Activated naive CD8-positive, alpha-beta T cell (primary cell): ENCODE results near the gene WARS2.

Source experiments
- H3K27ac Mint-ChIP-seq: one replicate; pipeline ENCODE4 v1.8.0; 2021; ENCODE audit warnings: mixed read lengths
- H3K27me3 Mint-ChIP-seq: one replicate; pipeline ENCODE4 v1.8.0; 2021; ENCODE audit warnings: mixed read lengths
- H3K36me3 Mint-ChIP-seq: one replicate; pipeline ENCODE4 v1.8.0; 2021; ENCODE audit warnings: mixed read lengths
- H3K4me1 Mint-ChIP-seq: one replicate; pipeline ENCODE4 v1.8.0; 2021; ENCODE audit warnings: low read depth, mixed read lengths
- H3K4me3 Mint-ChIP-seq: one replicate; pipeline ENCODE4 v1.8.0; 2021; ENCODE audit warnings: mild to moderate bottlenecking, mixed read lengths
- H3K9me3 Mint-ChIP-seq: one replicate; pipeline ENCODE4 v1.8.0; 2021; ENCODE audit warnings: low read depth, mixed read lengths

The WARS2 gene

GRCh38 chr1:119115736-119116135 is 24.7 kb downstream of the WARS2 start:
- no peak overlapping the region for H3K27ac Mint-ChIP-seq
- H3K36me3 Mint-ChIP-seq, result peaks cover 38% of the 10 kb centered on the region
- peaks cover 26% of the 10 kb centered on the region for H3K9me3 Mint-ChIP-seq
- no peaks in the 10 kb centered on the region for H3K27me3 Mint-ChIP-seq
- H3K4me1 Mint-ChIP-seq, result no peaks in the 10 kb centered on the region
- H3K4me3 Mint-ChIP-seq, result no peak overlapping the region

- Mint-ChIP-seq H3K27ac (no peak overlapping the region), H3K4me1 (no peaks in the 10 kb centered on the region), H3K36me3 (peaks cover 36% of the 10 kb centered on the region), H3K27me3 (no peaks in the 10 kb centered on the region), H3K4me3 (no peak overlapping the region), H3K9me3 (peaks cover 23% of the 10 kb centered on the region)
These were observed 25.1 kb downstream of the WARS2 start for GRCh38 chr1:119115311-119115710.

- Mint-ChIP-seq H3K36me3 (peaks cover 32% of the 10 kb centered on the region), H3K27ac (no peak overlapping the region), H3K27me3 (no peaks in the 10 kb centered on the region), H3K9me3 (peaks cover 19% of the 10 kb centered on the region), H3K4me1 (no peaks in the 10 kb centered on the region), H3K4me3 (no peak overlapping the region)
These were observed 25.7 kb downstream of the WARS2 start for GRCh38 chr1:119114786-119115185.

GRCh38 chr1:119112791-119113190 is 27.7 kb downstream of the WARS2 start:
- Mint-ChIP-seq H3K9me3 (peaks cover 22% of the 10 kb centered on the region), H3K4me1 (no peaks in the 10 kb centered on the region), H3K27me3 (no peaks in the 10 kb centered on the region), H3K4me3 (no peak overlapping the region), H3K27ac (no peak overlapping the region), H3K36me3 (peaks cover 30% of the 10 kb centered on the region)

GRCh38 chr1:119112244-119112643 is 28.2 kb downstream of the WARS2 start:
- peaks cover 31% of the 10 kb centered on the region for H3K36me3 Mint-ChIP-seq
- no peak overlapping the region for H3K27ac Mint-ChIP-seq
- no peaks in the 10 kb centered on the region for H3K27me3 Mint-ChIP-seq
- no peak overlapping the region for H3K4me3 Mint-ChIP-seq
- no peaks in the 10 kb centered on the region for H3K4me1 Mint-ChIP-seq
- peaks cover 26% of the 10 kb centered on the region for H3K9me3 Mint-ChIP-seq

DNA sequence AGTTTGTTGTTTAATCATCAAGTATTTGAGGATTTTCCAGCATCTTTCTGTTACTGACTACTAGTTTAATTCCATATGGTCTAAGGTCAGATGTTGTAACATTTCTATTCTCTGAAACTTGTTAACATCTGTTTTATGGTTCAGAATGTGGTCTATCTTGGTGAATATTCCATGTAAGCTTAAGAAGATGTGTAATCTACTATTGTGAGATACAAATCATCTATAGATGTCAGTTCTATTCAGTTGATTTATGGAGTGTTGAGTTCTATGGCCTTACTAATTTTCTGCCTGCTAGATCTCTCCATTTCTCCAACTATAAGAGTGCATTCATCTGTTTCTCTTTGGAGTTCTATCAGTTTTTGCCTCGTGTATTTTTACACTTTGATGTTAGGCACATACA is 31.5 kb downstream of the WARS2 start:
- Mint-ChIP-seq H3K27me3 (no peaks in the 10 kb centered on the region), H3K27ac (no peak overlapping the region), H3K4me1 (no peaks in the 10 kb centered on the region), H3K4me3 (no peak overlapping the region), H3K9me3 (peaks cover 35% of the 10 kb centered on the region), H3K36me3 (peaks cover 29% of the 10 kb centered on the region)

GRCh38 chr1:119103764-119104163 is 36.7 kb downstream of the WARS2 start:
- Mint-ChIP-seq H3K36me3 (peaks cover 39% of the 10 kb centered on the region), H3K9me3 (peaks cover 25% of the 10 kb centered on the region), H3K4me1 (no peaks in the 10 kb centered on the region), H3K27ac (no peak overlapping the region), H3K4me3 (no peak overlapping the region), H3K27me3 (no peaks in the 10 kb centered on the region)

DNA sequence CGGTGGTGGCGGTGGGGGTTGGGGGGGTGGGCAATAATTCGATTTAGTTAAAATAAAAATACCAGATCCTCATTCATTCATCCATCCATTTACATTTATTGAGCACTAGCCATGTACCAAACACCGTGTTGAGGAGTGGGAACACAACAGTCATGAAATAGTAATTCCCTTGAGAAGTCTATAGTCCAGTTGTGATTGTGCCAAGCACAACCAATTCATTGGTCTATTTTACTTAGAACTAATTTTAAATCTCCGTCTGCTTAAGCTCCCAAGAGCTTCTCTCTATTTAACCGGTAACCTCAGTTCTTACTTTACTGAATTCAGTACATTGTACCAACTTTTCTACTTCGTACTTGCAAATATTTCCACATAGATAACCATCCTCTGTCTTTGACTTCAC is 38.4 kb downstream of the WARS2 start:
- Mint-ChIP-seq H3K9me3 (peaks cover 15% of the 10 kb centered on the region), H3K27ac (no peak overlapping the region), H3K36me3 (peaks cover 41% of the 10 kb centered on the region), H3K4me3 (no peak overlapping the region), H3K27me3 (no peaks in the 10 kb centered on the region), H3K4me1 (no peaks in the 10 kb centered on the region)

DNA sequence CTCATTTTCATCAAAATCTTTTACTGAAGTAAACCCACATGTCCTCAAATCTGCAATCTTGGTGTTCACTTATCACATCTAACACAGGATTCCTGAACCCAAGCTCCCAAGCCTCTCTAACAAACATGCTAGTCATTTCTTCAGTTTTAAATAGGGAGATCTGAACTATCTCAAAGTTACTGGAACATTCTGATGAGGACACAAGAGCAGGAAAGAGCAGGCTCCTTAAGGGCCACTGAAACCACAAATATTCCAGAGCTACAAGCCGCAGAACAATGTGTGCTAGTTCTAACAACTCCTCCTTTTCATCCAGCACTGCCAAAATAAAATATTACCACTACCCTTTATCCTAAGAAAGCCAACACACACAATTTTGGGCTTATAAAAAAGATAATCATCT is 38.9 kb downstream of the WARS2 start:
- no peaks in the 10 kb centered on the region for H3K27me3 Mint-ChIP-seq
- no peak overlapping the region for H3K4me3 Mint-ChIP-seq
- peaks cover 11% of the 10 kb centered on the region for H3K9me3 Mint-ChIP-seq
- peaks cover 39% of the 10 kb centered on the region for H3K36me3 Mint-ChIP-seq
- no peaks in the 10 kb centered on the region for H3K4me1 Mint-ChIP-seq
- H3K27ac Mint-ChIP-seq, result no peak overlapping the region

GRCh38 chr1:119099775-119100174 is 40.7 kb downstream of the WARS2 start:
- H3K4me1 Mint-ChIP-seq, result no peaks in the 10 kb centered on the region
- H3K9me3 Mint-ChIP-seq, result peaks cover 8% of the 10 kb centered on the region
- H3K27me3 Mint-ChIP-seq, result no peaks in the 10 kb centered on the region
- peaks cover 31% of the 10 kb centered on the region for H3K36me3 Mint-ChIP-seq
- no peak overlapping the region for H3K27ac Mint-ChIP-seq
- no peak overlapping the region for H3K4me3 Mint-ChIP-seq

GRCh38 chr1:119097380-119097779 is 43.1 kb downstream of the WARS2 start:
- H3K36me3 Mint-ChIP-seq, result peaks cover 39% of the 10 kb centered on the region

DNA sequence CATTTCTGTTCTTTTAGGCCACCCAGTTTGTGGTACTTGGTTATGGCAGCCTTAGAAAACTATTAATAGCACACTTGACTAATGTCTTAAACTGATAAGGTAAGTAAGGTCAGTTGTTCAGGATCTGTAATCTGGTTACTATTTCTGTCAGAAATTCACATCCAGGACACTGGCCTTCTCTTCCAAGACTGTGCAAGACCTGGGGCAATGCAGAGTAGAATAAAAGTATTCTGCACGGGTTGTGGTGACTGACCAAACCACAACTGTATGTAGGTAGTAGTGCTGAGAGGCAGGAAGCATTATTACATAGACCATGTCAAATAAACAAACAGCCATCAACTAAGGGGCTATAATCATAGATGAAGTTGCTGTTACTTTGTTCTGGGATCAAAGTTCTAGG is 46.7 kb downstream of the WARS2 start:
- H3K4me3 Mint-ChIP-seq, result no peak overlapping the region
- H3K4me1 Mint-ChIP-seq, result no peaks in the 10 kb centered on the region
- peaks cover 9% of the 10 kb centered on the region for H3K9me3 Mint-ChIP-seq
- H3K36me3 Mint-ChIP-seq, result peaks cover 29% of the 10 kb centered on the region
- no peaks in the 10 kb centered on the region for H3K27me3 Mint-ChIP-seq
- H3K27ac Mint-ChIP-seq, result no peak overlapping the region

More at GRCh38 chr1:119097380-119097779, 43.1 kb downstream of the WARS2 start:
- no peak overlapping the region for H3K4me3 Mint-ChIP-seq
- H3K4me1 Mint-ChIP-seq, result no peaks in the 10 kb centered on the region
- peaks cover 10% of the 10 kb centered on the region for H3K9me3 Mint-ChIP-seq
- no peak overlapping the region for H3K27ac Mint-ChIP-seq
- no peaks in the 10 kb centered on the region for H3K27me3 Mint-ChIP-seq

- Mint-ChIP-seq H3K9me3 (peaks cover 9% of the 10 kb centered on the region), H3K4me1 (no peaks in the 10 kb centered on the region), H3K27ac (no peak overlapping the region), H3K36me3 (peaks cover 29% of the 10 kb centered on the region), H3K4me3 (no peak overlapping the region), H3K27me3 (no peaks in the 10 kb centered on the region)
These were observed 48.8 kb downstream of the WARS2 start for GRCh38 chr1:119091618-119092017.

- no peak overlapping the region for H3K27ac Mint-ChIP-seq
- H3K36me3 Mint-ChIP-seq, result peaks cover 35% of the 10 kb centered on the region
- H3K4me3 Mint-ChIP-seq, result no peak overlapping the region
- H3K9me3 Mint-ChIP-seq, result peaks cover 18% of the 10 kb centered on the region
- H3K4me1 Mint-ChIP-seq, result peaks cover 3% of the 10 kb centered on the region
- H3K27me3 Mint-ChIP-seq, result no peaks in the 10 kb centered on the region
These were observed 50.2 kb downstream of the WARS2 start for GRCh38 chr1:119090250-119090649.

GRCh38 chr1:119086830-119087229 is 53.6 kb downstream of the WARS2 start:
- no peaks in the 10 kb centered on the region for H3K27me3 Mint-ChIP-seq
- peaks cover 21% of the 10 kb centered on the region for H3K9me3 Mint-ChIP-seq
- peaks cover 31% of the 10 kb centered on the region for H3K36me3 Mint-ChIP-seq
- peaks cover 3% of the 10 kb centered on the region for H3K4me1 Mint-ChIP-seq
- H3K27ac Mint-ChIP-seq, result no peak overlapping the region
- no peak overlapping the region for H3K4me3 Mint-ChIP-seq

GRCh38 chr1:119084798-119085197 is 55.7 kb downstream of the WARS2 start:
- H3K36me3 Mint-ChIP-seq, result peaks cover 26% of the 10 kb centered on the region
- H3K4me3 Mint-ChIP-seq, result no peak overlapping the region
- no peaks in the 10 kb centered on the region for H3K27me3 Mint-ChIP-seq
- H3K4me1 Mint-ChIP-seq, result peaks cover 5% of the 10 kb centered on the region
- H3K27ac Mint-ChIP-seq, result no peak overlapping the region
- H3K9me3 Mint-ChIP-seq, result peaks cover 17% of the 10 kb centered on the region
